Measurements from ENCODE around the gene CEP41. TPM values are rescaled to one million over a fixed set of nuclear protein-coding genes. Genes with fewer than 3 reads are reported as not detected.
A peak's percentile ranks its signal among the peaks of the same experiment; 100 is the strongest.

The CEP41 gene
- total and polyA plus RNA-seq, 2 of the 13 experiments (the other 11 are each of a cell fraction or from before 2014, with no cell fraction given): 8.7 to 9.0 TPM

GRCh38 chr7:130486114-130486953 lies 45.5 kb upstream of the CEP41 start (continued):
- TF ChIP-seq ZSCAN20 (CRISPR knock-in tag; IDR thresholded peaks at IDR 0.05; ENCODE audit: borderline replicate concordance): no peak
- TF ChIP-seq ZBTB7A (CRISPR knock-in tag; IDR thresholded peaks at IDR 0.05): peak; percentile 74; the same call in 1 of the 2 replicates
- TF ChIP-seq, protein P1, sequence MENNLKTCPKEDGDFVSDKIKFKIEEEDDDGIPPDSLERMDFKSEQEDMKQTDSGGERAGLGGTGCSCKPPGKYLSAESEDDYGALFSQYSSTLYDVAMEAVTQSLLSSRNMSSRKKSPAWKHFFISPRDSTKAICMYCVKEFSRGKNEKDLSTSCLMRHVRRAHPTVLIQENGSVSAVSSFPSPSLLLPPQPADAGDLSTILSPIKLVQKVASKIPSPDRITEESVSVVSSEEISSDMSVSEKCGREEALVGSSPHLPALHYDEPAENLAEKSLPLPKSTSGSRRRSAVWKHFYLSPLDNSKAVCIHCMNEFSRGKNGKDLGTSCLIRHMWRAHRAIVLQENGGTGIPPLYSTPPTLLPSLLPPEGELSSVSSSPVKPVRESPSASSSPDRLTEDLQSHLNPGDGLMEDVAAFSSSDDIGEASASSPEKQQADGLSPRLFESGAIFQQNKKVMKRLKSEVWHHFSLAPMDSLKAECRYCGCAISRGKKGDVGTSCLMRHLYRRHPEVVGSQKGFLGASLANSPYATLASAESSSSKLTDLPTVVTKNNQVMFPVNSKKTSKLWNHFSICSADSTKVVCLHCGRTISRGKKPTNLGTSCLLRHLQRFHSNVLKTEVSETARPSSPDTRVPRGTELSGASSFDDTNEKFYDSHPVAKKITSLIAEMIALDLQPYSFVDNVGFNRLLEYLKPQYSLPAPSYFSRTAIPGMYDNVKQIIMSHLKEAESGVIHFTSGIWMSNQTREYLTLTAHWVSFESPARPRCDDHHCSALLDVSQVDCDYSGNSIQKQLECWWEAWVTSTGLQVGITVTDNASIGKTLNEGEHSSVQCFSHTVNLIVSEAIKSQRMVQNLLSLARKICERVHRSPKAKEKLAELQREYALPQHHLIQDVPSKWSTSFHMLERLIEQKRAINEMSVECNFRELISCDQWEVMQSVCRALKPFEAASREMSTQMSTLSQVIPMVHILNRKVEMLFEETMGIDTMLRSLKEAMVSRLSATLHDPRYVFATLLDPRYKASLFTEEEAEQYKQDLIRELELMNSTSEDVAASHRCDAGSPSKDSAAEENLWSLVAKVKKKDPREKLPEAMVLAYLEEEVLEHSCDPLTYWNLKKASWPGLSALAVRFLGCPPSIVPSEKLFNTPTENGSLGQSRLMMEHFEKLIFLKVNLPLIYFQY (CRISPR knock-in tag; IDR thresholded peaks at IDR 0.05; ENCODE audit: borderline replicate concordance): peak; percentile 43; the same call in 1 of the 2 replicates
- peak; percentile 52; the same call in 1 of the 2 replicates for TF ChIP-seq KLF12 (CRISPR knock-in tag; IDR thresholded peaks at IDR 0.05; ENCODE audit: borderline replicate concordance)
- TF ChIP-seq RNF2 (conservative IDR thresholded peaks at IDR 0.05; ENCODE audit: low read depth): peak; percentile 87
- peak; percentile 66 for TF ChIP-seq SAP130 (CRISPR knock-in tag; IDR thresholded peaks at IDR 0.05; ENCODE audit: low read depth)
- TF ChIP-seq ZNF180 (CRISPR knock-in tag; IDR thresholded peaks at IDR 0.05; ENCODE audit: borderline replicate concordance, low read depth): no peak
- TF ChIP-seq IRF2 (CRISPR knock-in tag; IDR thresholded peaks at IDR 0.05): peak; percentile 83; the same call in 1 of the 2 replicates
- TF ChIP-seq, protein P2, sequence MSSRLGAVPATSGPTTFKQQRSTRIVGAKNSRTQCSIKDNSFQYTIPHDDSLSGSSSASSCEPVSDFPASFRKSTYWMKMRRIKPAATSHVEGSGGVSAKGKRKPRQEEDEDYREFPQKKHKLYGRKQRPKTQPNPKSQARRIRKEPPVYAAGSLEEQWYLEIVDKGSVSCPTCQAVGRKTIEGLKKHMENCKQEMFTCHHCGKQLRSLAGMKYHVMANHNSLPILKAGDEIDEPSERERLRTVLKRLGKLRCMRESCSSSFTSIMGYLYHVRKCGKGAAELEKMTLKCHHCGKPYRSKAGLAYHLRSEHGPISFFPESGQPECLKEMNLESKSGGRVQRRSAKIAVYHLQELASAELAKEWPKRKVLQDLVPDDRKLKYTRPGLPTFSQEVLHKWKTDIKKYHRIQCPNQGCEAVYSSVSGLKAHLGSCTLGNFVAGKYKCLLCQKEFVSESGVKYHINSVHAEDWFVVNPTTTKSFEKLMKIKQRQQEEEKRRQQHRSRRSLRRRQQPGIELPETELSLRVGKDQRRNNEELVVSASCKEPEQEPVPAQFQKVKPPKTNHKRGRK (CRISPR knock-in tag; IDR thresholded peaks at IDR 0.05): 0 out of 2 replicates have a peak, but pooled peaks have one; percentile 34
- TF ChIP-seq ZBTB7B (CRISPR knock-in tag; IDR thresholded peaks at IDR 0.05): 0 out of 2 replicates have a peak, but pooled peaks have one; percentile 28
- TF ChIP-seq ZNF747 (CRISPR knock-in tag; IDR thresholded peaks at IDR 0.05; ENCODE audit: borderline replicate concordance): 0 out of 2 replicates have a peak, but pooled peaks have one; percentile 44
- TF ChIP-seq ZNF646 (CRISPR knock-in tag; IDR thresholded peaks at IDR 0.05): 0 out of 2 replicates have a peak, but pooled peaks have one; percentile 32

Data from HepG2 (cell line).